Camera-type eye (tissue), 1 donor: ENCODE data around the gene PUM2. TPM values are rescaled to one million over a fixed set of nuclear protein-coding genes. Genes with fewer than 3 reads are reported as not detected.

Source experiments
- total RNA-seq: library from RNA; depleted of rRNA; stranded (reverse); fragments of >200 nt; gene quantifications from one replicate; pipeline ENCODE4 v1.2.3, GENCODE V29; 2014

The PUM2 gene, protein sequence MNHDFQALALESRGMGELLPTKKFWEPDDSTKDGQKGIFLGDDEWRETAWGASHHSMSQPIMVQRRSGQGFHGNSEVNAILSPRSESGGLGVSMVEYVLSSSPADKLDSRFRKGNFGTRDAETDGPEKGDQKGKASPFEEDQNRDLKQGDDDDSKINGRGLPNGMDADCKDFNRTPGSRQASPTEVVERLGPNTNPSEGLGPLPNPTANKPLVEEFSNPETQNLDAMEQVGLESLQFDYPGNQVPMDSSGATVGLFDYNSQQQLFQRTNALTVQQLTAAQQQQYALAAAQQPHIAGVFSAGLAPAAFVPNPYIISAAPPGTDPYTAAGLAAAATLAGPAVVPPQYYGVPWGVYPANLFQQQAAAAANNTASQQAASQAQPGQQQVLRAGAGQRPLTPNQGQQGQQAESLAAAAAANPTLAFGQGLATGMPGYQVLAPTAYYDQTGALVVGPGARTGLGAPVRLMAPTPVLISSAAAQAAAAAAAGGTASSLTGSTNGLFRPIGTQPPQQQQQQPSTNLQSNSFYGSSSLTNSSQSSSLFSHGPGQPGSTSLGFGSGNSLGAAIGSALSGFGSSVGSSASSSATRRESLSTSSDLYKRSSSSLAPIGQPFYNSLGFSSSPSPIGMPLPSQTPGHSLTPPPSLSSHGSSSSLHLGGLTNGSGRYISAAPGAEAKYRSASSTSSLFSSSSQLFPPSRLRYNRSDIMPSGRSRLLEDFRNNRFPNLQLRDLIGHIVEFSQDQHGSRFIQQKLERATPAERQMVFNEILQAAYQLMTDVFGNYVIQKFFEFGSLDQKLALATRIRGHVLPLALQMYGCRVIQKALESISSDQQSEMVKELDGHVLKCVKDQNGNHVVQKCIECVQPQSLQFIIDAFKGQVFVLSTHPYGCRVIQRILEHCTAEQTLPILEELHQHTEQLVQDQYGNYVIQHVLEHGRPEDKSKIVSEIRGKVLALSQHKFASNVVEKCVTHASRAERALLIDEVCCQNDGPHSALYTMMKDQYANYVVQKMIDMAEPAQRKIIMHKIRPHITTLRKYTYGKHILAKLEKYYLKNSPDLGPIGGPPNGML
- total RNA-seq: 216 TPM

DNA sequence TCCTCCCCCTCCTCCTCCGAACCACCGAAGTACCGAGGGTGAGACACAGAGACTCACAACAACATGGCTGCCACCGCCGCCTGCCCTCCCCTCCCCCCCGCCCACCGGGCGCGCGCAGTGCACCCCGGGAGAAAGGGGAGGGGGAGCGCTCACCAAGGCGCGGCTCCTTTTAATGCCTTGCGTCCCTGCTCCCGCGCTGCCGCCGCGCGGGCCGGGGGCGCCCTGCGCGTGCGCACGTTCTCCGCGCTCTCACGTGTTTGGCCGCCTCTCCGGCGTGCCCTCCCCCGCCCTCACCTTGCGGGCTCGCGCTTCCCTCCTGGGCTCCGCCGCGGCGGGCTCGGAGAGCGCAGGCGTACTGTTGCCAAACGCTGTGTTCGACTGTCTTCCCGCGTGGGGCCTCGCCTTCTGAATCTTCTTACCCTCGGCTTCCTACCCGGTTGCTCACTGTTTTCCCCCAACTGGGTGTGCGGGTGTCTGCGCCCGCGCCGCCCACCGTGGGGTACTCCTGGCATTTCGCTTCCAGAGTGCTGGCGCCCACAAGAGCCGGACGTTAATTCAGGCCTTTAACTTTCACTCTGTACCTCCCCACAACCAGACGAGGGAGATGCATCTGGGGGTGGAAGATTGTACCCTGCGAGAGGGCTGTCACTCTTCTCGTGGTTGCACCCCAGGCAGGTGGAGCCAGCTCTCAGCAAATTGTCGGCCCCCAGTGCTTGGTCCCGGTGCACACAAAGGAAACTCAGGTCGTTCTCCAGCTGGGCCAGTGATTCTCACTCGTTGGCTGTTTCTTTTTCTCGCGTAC is at the start of gene PUM2:
PUM2 (minus strand) TSS at position 92 of the 802 bp plus-strand sequence. CDS start 23,484 bp downstream, outside the sequence.

DNA sequence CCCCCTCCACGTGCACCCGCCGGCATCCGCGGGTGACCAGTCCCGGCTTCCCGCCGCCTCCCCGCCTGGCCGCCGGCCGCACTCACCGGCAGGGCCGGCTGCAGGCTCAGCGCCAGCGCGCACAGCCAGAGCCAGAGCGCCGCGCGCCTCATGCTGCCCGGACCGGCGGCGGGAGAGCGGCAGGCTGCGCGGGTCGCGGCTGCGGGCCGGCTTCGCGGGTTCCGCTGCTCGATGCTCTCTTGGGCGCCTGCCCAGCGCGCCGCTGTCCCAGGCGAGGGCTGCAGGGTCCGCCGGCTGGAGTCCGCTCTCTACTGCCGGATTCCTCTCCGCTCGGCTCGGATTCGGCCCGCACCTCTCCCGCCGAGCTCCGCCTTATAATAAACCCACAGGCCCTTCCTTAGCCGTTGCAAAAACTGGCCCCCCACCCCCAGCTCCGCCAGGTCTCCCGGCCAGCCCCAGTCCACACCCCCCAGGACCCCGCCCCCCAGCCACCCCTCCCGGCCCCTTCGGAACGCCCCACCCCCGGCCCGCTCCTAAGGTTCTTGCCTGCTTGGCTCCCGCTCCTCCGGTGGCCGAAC is 125.8 kb downstream of the PUM2 start, which contains the start of gene SDC1:
SDC1 (minus strand) TSS at position 415 of the 578 bp plus-strand sequence; CDS start at position 152, 263 bp downstream.

Other genes with a start within 250 kb of the PUM2 start
- gene SDC1, start 125.7 kb downstream of the PUM2 start, total RNA-seq: 33.8 TPM
- gene RHOB, start 96.2 kb upstream of the PUM2 start, total RNA-seq: 218 TPM